H9 (cell line): ENCODE data around the gene MARVELD1. TPM values are rescaled to one million over a fixed set of nuclear protein-coding genes. Genes with fewer than 3 reads are reported as not detected.

Experiments used
- DNase-seq: peaks from one replicate; pipeline ENCODE4 v3.0.0-alpha.2; 2017
- H2AFZ ChIP-seq: one replicate; pipeline ENCODE4 v1.6.1; 2013; ENCODE audit warnings: mild to moderate bottlenecking, low read length, control low read depth, moderate library complexity
- H2AK5ac ChIP-seq: 2 replicates; pipeline ENCODE4 v1.6.1; 2013; ENCODE audit warnings: low read length, control low read depth, mixed read lengths; ENCODE audit not compliant: insufficient read length
- H2BK120ac ChIP-seq: one replicate; pipeline ENCODE4 v1.6.1; 2013; ENCODE audit warnings: low read depth, mild to moderate bottlenecking, low read length, control low read depth, inconsistent platforms; ENCODE audit not compliant: poor library complexity, severe bottlenecking
- H2BK12ac ChIP-seq: 2 replicates; pipeline ENCODE4 v1.6.1; 2013; ENCODE audit warnings: low read length, control low read depth, mixed read lengths, low read depth; ENCODE audit not compliant: insufficient read length
- H2BK15ac ChIP-seq: 2 replicates; pipeline ENCODE4 v1.6.1; 2013; ENCODE audit warnings: low read depth, low read length, control low read depth
- H2BK20ac ChIP-seq: one replicate; pipeline ENCODE4 v1.6.1; 2013; ENCODE audit warnings: low read depth, mild to moderate bottlenecking, low read length, control low read depth, inconsistent platforms; ENCODE audit not compliant: poor library complexity, severe bottlenecking
- H2BK5ac ChIP-seq: 2 replicates; pipeline ENCODE4 v1.6.1; 2013; ENCODE audit warnings: low read length, control low read depth, mixed read lengths; ENCODE audit not compliant: insufficient read length
- H3K14ac ChIP-seq: 2 replicates; pipeline ENCODE4 v1.6.1; 2013; ENCODE audit warnings: low read length, control low read depth; ENCODE audit not compliant: insufficient read depth
- H3K18ac ChIP-seq: 2 replicates; pipeline ENCODE4 v1.6.1; 2013; ENCODE audit warnings: low read depth, mild to moderate bottlenecking, mixed read lengths, low read length, control low read depth; ENCODE audit not compliant: insufficient read length
- H3K23ac ChIP-seq: 2 replicates; pipeline ENCODE4 v1.6.1; 2013; ENCODE audit warnings: low read length, control low read depth, mixed read lengths, low read depth; ENCODE audit not compliant: insufficient read length
- H3K23me2 ChIP-seq: 2 replicates; pipeline ENCODE4 v1.6.1; 2013; ENCODE audit warnings: low read depth, mild to moderate bottlenecking, mixed read lengths, low read length, control low read depth; ENCODE audit not compliant: insufficient read length, poor library complexity, severe bottlenecking
- H3K27ac ChIP-seq: 2 replicates; pipeline ENCODE4 v1.5.1; 2013; ENCODE audit warnings: low read length, control low read depth, mixed read lengths, low read depth; ENCODE audit not compliant: insufficient read length
- H3K27me3 ChIP-seq: 2 replicates; pipeline ENCODE4 v1.6.1; 2013; ENCODE audit warnings: low read length, control low read depth, inconsistent platforms; ENCODE audit not compliant: insufficient read depth
- H3K4ac ChIP-seq: 2 replicates; pipeline ENCODE4 v1.6.1; 2013; ENCODE audit warnings: low read depth, mild to moderate bottlenecking, control low read depth, inconsistent platforms, low read length, moderate library complexity
- H3K4me1 ChIP-seq: 2 replicates; pipeline ENCODE4 v1.6.1; 2013; ENCODE audit warnings: low read length, control low read depth, inconsistent platforms; ENCODE audit not compliant: insufficient read depth
- H3K4me2 ChIP-seq: 2 replicates; pipeline ENCODE4 v1.6.1; 2013; ENCODE audit warnings: low read length, control low read depth, mixed read lengths; ENCODE audit not compliant: insufficient read length, insufficient read depth
- H3K56ac ChIP-seq: 2 replicates; pipeline ENCODE4 v1.6.1; 2013; ENCODE audit warnings: low read depth, mild to moderate bottlenecking, mixed read lengths, low read length, control low read depth; ENCODE audit not compliant: insufficient read length
- H3K79me1 ChIP-seq: 2 replicates; pipeline ENCODE4 v1.6.1; 2013; ENCODE audit warnings: low read depth, mild to moderate bottlenecking, moderate library complexity, low read length, control low read depth, inconsistent platforms; ENCODE audit not compliant: insufficient read depth, poor library complexity, severe bottlenecking
- H3K79me2 ChIP-seq: 2 replicates; pipeline ENCODE4 v1.6.1; 2013; ENCODE audit warnings: low read length, control low read depth, inconsistent platforms; ENCODE audit not compliant: insufficient read depth
- H3K9ac ChIP-seq: 2 replicates; pipeline ENCODE4 v1.6.1; 2013; ENCODE audit warnings: low read length, control low read depth, mixed read lengths; ENCODE audit not compliant: insufficient read length; ENCODE audit errors: extremely low read depth
- H3K9me3 ChIP-seq: one replicate; pipeline ENCODE4 v1.6.1; 2013; ENCODE audit warnings: low read depth, low read length, inconsistent platforms; ENCODE audit not compliant: control insufficient read depth
- H3T11ph ChIP-seq: one replicate; pipeline ENCODE4 v1.6.1; 2013; ENCODE audit warnings: mild to moderate bottlenecking, low read length, control low read depth, inconsistent platforms
- H4K20me1 ChIP-seq: one replicate; pipeline ENCODE4 v1.6.1; 2013; ENCODE audit not compliant: control insufficient read depth, insufficient read length, insufficient read depth
- H4K5ac ChIP-seq: 2 replicates; pipeline ENCODE4 v1.6.1; 2013; ENCODE audit warnings: low read depth, mild to moderate bottlenecking, mixed read lengths, low read length, control low read depth; ENCODE audit not compliant: insufficient read length
- H4K8ac ChIP-seq: replicated peaks from 2 replicates; pipeline ENCODE4 v1.6.1; 2013; ENCODE audit warnings: low read length, control low read depth, mixed read lengths, low read depth; ENCODE audit not compliant: insufficient read length
- H4K91ac ChIP-seq: 2 replicates; pipeline ENCODE4 v1.6.1; 2013; ENCODE audit warnings: low read depth, mild to moderate bottlenecking, moderate library complexity, mixed read lengths, low read length, control low read depth; ENCODE audit not compliant: insufficient read length
- H3K27ac Mint-ChIP-seq, 3 experiments: 2 replicates in 2 of 3; 3 replicates in 1 of 3; pipeline ENCODE4 v1.8.0; 2020 to 2021; ENCODE audit warnings: mixed read lengths in 3 of 3, mild to moderate bottlenecking in 1 of 3, moderate library complexity in 1 of 3
- H3K27me3 Mint-ChIP-seq: 2 replicates; pipeline ENCODE4 v1.8.0; 2021; ENCODE audit warnings: low read depth, mild to moderate bottlenecking, moderate library complexity, mixed read lengths
- H3K36me3 Mint-ChIP-seq, 3 experiments: 2 replicates in 2 of 3; 3 replicates in 1 of 3; pipeline ENCODE4 v1.8.0; 2020 to 2021; ENCODE audit warnings: low read depth in 3 of 3, mixed read lengths in 3 of 3; ENCODE audit not compliant: insufficient read depth in 1 of 3
- H3K4me1 Mint-ChIP-seq, 2 experiments: 2 replicates each; pipeline ENCODE4 v1.8.0; 2020; ENCODE audit warnings: mixed read lengths in 2 of 2
- H3K4me3 Mint-ChIP-seq, 2 experiments: 2 replicates in 1 of 2; 3 replicates in 1 of 2; pipeline ENCODE4 v1.8.0; 2020 to 2021; ENCODE audit warnings: mild to moderate bottlenecking in 2 of 2, mixed read lengths in 2 of 2, moderate library complexity in 1 of 2
- H3K9me3 Mint-ChIP-seq, 2 experiments: 2 replicates in 1 of 2; 3 replicates in 1 of 2; pipeline ENCODE4 v1.8.0; 2020; ENCODE audit warnings: mild to moderate bottlenecking in 2 of 2, mixed read lengths in 2 of 2, moderate library complexity in 1 of 2
- CTCF ChIP-seq: fragments of 200-600 bp; sonication (generic); conservative IDR thresholded peaks from 3 replicates; pipeline ENCODE4 v1.8.0; 2021; ENCODE audit warnings: antibody characterized with exemption, mild to moderate bottlenecking
- WGBS: extraction: QIAGEN DNeasy Blood & Tissue Kit; methylation state at CpG from one replicate; pipeline ENCODE4 v1.1.7; 2013; ENCODE audit warnings: missing lambda C conversion rate, low lambda C conversion rate, mixed read lengths; ENCODE audit not compliant: insufficient read length; ENCODE audit errors: extremely low coverage; 5-methylcytosine and 5-hydroxymethylcytosine counted together
- total RNA-seq: library from RNA; stranded (reverse); gene quantifications from 2 replicates; pipeline ENCODE4 v1.2.1, GENCODE V29; 2021

Gene MARVELD1
- total RNA-seq, 1 experiment from 2014 or later = 26.7 TPM

DNA sequence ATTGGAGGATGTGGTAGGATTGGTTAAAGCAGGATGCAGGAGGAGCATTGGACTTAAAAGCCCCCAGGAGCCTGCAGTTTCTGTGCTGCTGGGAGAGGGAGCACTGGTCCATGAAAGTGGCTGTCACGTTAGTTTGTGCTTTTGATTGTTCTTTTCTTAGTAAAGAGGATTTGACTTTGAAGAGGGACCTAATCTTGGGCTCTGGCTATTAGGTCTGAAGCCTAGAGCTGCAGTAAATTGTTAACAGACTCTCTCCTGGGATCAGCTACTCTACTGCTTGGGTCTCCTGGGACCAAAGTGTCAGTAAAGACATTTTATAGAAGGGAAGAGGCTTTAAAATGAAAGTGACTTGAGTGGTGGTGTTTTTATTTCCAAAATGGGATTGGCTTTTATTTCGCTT, 27.1 kb downstream of the MARVELD1 start:
- Mint-ChIP-seq H3K4me1 (peaks cover 8 to 9% of the 10 kb centered on the region in 2 experiments), H3K4me3 (no peak overlapping the region)
- no peak overlapping the region for H3K4me2 ChIP-seq

More for the DNA sequence above, 27.1 kb downstream of the MARVELD1 start:
- H2BK120ac ChIP-seq = no peak overlapping the region
- peaks cover 10% of the 10 kb centered on the region; the same call in 1 of the 2 replicates for H3K27me3 ChIP-seq
- H2AFZ ChIP-seq = no peak overlapping the region
- no peak overlapping the region for H3K4ac ChIP-seq
- H3K4me1 ChIP-seq = no peaks in the 10 kb centered on the region
- H3K9ac ChIP-seq = no peak overlapping the region
- no peak overlapping the region for H4K8ac ChIP-seq
- DNase-seq = no peak
- peaks cover 5% of the 10 kb centered on the region; the same call in 1 of the 2 replicates for H3K79me2 ChIP-seq
- peaks cover 25 to 75% (median 67%) of the 10 kb centered on the region in 3 experiments for H3K36me3 Mint-ChIP-seq
- H3K27ac ChIP-seq = no peak overlapping the region
- H4K5ac ChIP-seq = no peak overlapping the region
- WGBS = no CpG with 5 or more reads among the region's 2 CpGs
- H3K79me1 ChIP-seq = peaks cover 7% of the 10 kb centered on the region
- no peak overlapping the region for H3K27ac Mint-ChIP-seq
- no peak overlapping the region for H2BK15ac ChIP-seq
- H3K56ac ChIP-seq = no peak overlapping the region
- TF ChIP-seq CTCF = no peak
- H2AK5ac ChIP-seq = no peak overlapping the region
- peaks cover 12% of the 10 kb centered on the region for H3K27me3 Mint-ChIP-seq
- no peak overlapping the region for H4K91ac ChIP-seq
- no peak overlapping the region for H3T11ph ChIP-seq
- H3K14ac ChIP-seq = no peak overlapping the region
- no peak overlapping the region for H2BK5ac ChIP-seq
- H2BK12ac ChIP-seq = no peak overlapping the region
- peaks cover 13 to 14% of the 10 kb centered on the region in 2 experiments for H3K9me3 Mint-ChIP-seq
- H3K9me3 ChIP-seq = peaks cover 4% of the 10 kb centered on the region
- H4K20me1 ChIP-seq = no peaks in the 10 kb centered on the region
- H3K18ac ChIP-seq = no peak overlapping the region
- H3K23ac ChIP-seq = no peak overlapping the region
- H2BK20ac ChIP-seq = no peak overlapping the region
- peaks cover 7% of the 10 kb centered on the region for H3K23me2 ChIP-seq
